Endothelial cell of umbilical vein (primary cell): ENCODE results near the gene FAM151B. TPM values are rescaled to one million over a fixed set of nuclear protein-coding genes. Genes with fewer than 3 reads are reported as not detected.

Source experiments
- BruUV-seq: library from RNA; stranded (reverse); fragments of 400-500 nt; replicated peaks from 2 replicates; lab custom pipeline; 2021; lab: Mats Ljungman, UMichigan
- CTCF ChIA-PET: fragments of 300-600, 350-600 bp; sonication (Branson Sonifier 250); formaldehyde crosslinking; loops from one replicate; lab custom pipeline; 2021; ENCODE audit warnings: antibody characterized with exemption, inconsistent platforms; lab: Charles Lee
- POLR2A ChIA-PET: fragments of 300-600, 350-600 bp; sonication (Branson Sonifier 250); formaldehyde crosslinking; loops from one replicate; lab custom pipeline; 2021; ENCODE audit warnings: antibody characterized with exemption, inconsistent platforms; lab: Charles Lee
- DNase-seq: peaks from one replicate; pipeline ENCODE4 v3.0.0-alpha.2; 2011; ENCODE audit warnings: low read depth, low spot score
- FAIRE-seq: peaks from 2 replicates; lab custom pipeline; 2011; peaks lifted over from hg19 to GRCh38; lab: Jason Lieb, UNC
- H2AFZ ChIP-seq: 2 replicates; pipeline ENCODE4 v1.6.0; 2012; ENCODE audit warnings: low read depth, low read length, control low read depth, inconsistent platforms
- H3K27ac ChIP-seq: 2 replicates; pipeline ENCODE4 v1.5.1; 2011; ENCODE audit warnings: low read depth, mild to moderate bottlenecking, control low read depth, low read length, moderate library complexity; ENCODE audit not compliant: insufficient read depth
- H3K27me3 ChIP-seq, 2 experiments: 2 replicates each; pipeline versions ENCODE4 v1.6.0 to v1.6.1; 2011; ENCODE audit warnings: low read length in 2 of 2, mixed read lengths in 1 of 2; ENCODE audit not compliant: control insufficient read depth in 2 of 2, insufficient read depth in 2 of 2
- H3K36me3 ChIP-seq, 2 experiments: 2 replicates in 1 of 2; 3 replicates in 1 of 2; pipeline ENCODE4 v1.5.1; 2011; ENCODE audit warnings: low read length in 2 of 2, mild to moderate bottlenecking in 1 of 2, moderate library complexity in 1 of 2; ENCODE audit not compliant: control insufficient read depth in 2 of 2, insufficient read depth in 2 of 2; ENCODE audit errors: extremely low read depth in 1 of 2
- H3K4me1 ChIP-seq: 3 replicates; pipeline ENCODE4 v1.5.1; 2011; ENCODE audit warnings: mild to moderate bottlenecking, low read length; ENCODE audit not compliant: control insufficient read depth, insufficient read depth; ENCODE audit errors: extremely low read depth
- H3K4me2 ChIP-seq: 2 replicates; pipeline ENCODE4 v1.6.1; 2011; ENCODE audit warnings: low read length, control low read depth, mixed read lengths; ENCODE audit not compliant: insufficient read depth
- H3K4me3 ChIP-seq, 3 experiments: fragments of 200-600 bp in 1 of 3; sonication (generic), shearing (Covaris generic) in 1 of 3; replicated peaks in 1 of 3; 2 replicates each; pipeline ENCODE4 v1.5.1; 2011 to 2016; ENCODE audit warnings: control low read depth in 3 of 3, low read length in 3 of 3, mild to moderate bottlenecking in 2 of 3, inconsistent platforms in 1 of 3, low read depth in 1 of 3, moderate library complexity in 1 of 3; ENCODE audit not compliant: insufficient read depth in 1 of 3
- H3K79me2 ChIP-seq: 2 replicates; pipeline ENCODE4 v1.6.0; 2012; ENCODE audit warnings: low read length, inconsistent platforms; ENCODE audit not compliant: control insufficient read depth, insufficient read depth
- H3K9ac ChIP-seq: replicated peaks from 2 replicates; pipeline ENCODE3; 2011; ENCODE audit warnings: low read length, control low read depth; ENCODE audit not compliant: insufficient read depth; ENCODE audit errors: extremely low read depth
- H3K9me1 ChIP-seq: replicated peaks from 3 replicates; pipeline ENCODE4 v1.6.0; 2011; ENCODE audit warnings: mild to moderate bottlenecking, low read length; ENCODE audit not compliant: control insufficient read depth, insufficient read depth; ENCODE audit errors: extremely low read depth
- H3K9me3 ChIP-seq: replicated peaks from 2 replicates; pipeline ENCODE4 v1.5.1; 2012; ENCODE audit warnings: low read length, inconsistent platforms; ENCODE audit not compliant: control insufficient read depth, insufficient read depth
- H4K20me1 ChIP-seq: replicated peaks from 2 replicates; pipeline ENCODE3; 2011; ENCODE audit warnings: mild to moderate bottlenecking, low read length; ENCODE audit not compliant: control insufficient read depth, insufficient read depth; ENCODE audit errors: extremely low read depth
- CTCF ChIP-seq, 2 donors: IDR thresholded peaks; 1 replicate in 1 of 2; 2 replicates in 1 of 2; pipeline ENCODE4 v1.5.1; 2011; ENCODE audit warnings: low read length in 2 of 2, mild to moderate bottlenecking in 2 of 2, moderate library complexity in 2 of 2, control low read depth in 1 of 2, inconsistent platforms in 1 of 2, low read depth in 1 of 2; ENCODE audit not compliant: insufficient read depth in 1 of 2; ENCODE audit errors: extremely low read depth in 1 of 2
- EZH2 ChIP-seq: IDR thresholded peaks from 2 replicates; pipeline ENCODE4 v1.6.1; 2012; ENCODE audit warnings: borderline replicate concordance, low read depth, mild to moderate bottlenecking, moderate library complexity, low read length, inconsistent platforms; ENCODE audit not compliant: severe bottlenecking
- FOS ChIP-seq: IDR thresholded peaks from 2 replicates; pipeline ENCODE4 v1.6.1; 2011; ENCODE audit warnings: mild to moderate bottlenecking, low read length, moderate library complexity, borderline replicate concordance; ENCODE audit not compliant: insufficient read depth
- GATA2 ChIP-seq: IDR thresholded peaks from 2 replicates; pipeline ENCODE4 v1.7.0; 2011; ENCODE audit warnings: low read depth, mild to moderate bottlenecking, moderate library complexity, mixed read lengths, low read length; ENCODE audit not compliant: insufficient read length, insufficient read depth
- JUN ChIP-seq: IDR thresholded peaks from 2 replicates; pipeline ENCODE4 v1.6.1; 2011; ENCODE audit warnings: borderline replicate concordance, low read depth; ENCODE audit not compliant: insufficient read length, insufficient read depth
- MAX ChIP-seq: IDR thresholded peaks from 2 replicates; pipeline ENCODE4 v1.6.1; 2011; ENCODE audit not compliant: insufficient read depth, insufficient read length
- MYC ChIP-seq: IDR thresholded peaks from one replicate; pipeline ENCODE4 v1.6.1; 2011; ENCODE audit warnings: mild to moderate bottlenecking, low read depth, low read length
- POLR2A ChIP-seq: IDR thresholded peaks from 2 replicates; pipeline ENCODE4 v1.6.1; 2012; ENCODE audit warnings: low read depth, mild to moderate bottlenecking, control low read depth, low read length
- POLR2AphosphoS5 ChIP-seq: IDR thresholded peaks from 2 replicates; pipeline ENCODE4 v1.6.1; 2012; ENCODE audit warnings: low read depth, mild to moderate bottlenecking, control low read depth, low read length, moderate library complexity; ENCODE audit not compliant: insufficient read depth
- dilution Hi-C: fragments of 300-500 bp; cut with MboI; formaldehyde crosslinking; loops from one replicate; pipeline ENCODE4 v1.15.0; 2019; ENCODE audit warnings: low sequenced_read_pairs; ENCODE audit not compliant: extremely low pct_ligation_motif_present
- intact Hi-C: fragments of 100-400 bp; cut with micrococcal nuclease; formaldehyde crosslinking; loops from one replicate; pipeline ENCODE4 v1.10.0; 2022
- polyA plus RNA-seq, 4 experiments: library from polyadenylated mRNA; depleted of rRNA in 3 of 4; stranded (reverse) in 3 of 4; unstranded in 1 of 4; fragments of >200 nt; gene quantifications; 2 replicates each; pipeline versions ENCODE4 v1.2.1 to v1.2.3, GENCODE V29; 2011 to 2012; ENCODE audit warnings: missing spikeins in 1 of 4
- total RNA-seq: library from RNA; stranded (reverse); gene quantifications from 2 replicates; pipeline ENCODE4 v1.2.3, GENCODE V29; 2021

The FAM151B gene
- total and polyA plus RNA-seq, 2 donors (not counting 3 experiments of a cell fraction or from before 2014, with no cell fraction given), result 0.91 to 2.6 TPM

GRCh38 chr5:80559244-80559643 is 71.3 kb downstream of the FAM151B start:
- Histone ChIP-seq H3K9me1 (no peaks in the 10 kb centered on the region), H4K20me1 (no peaks in the 10 kb centered on the region), H3K4me2 (no peak overlapping the region), H3K79me2 (no peaks in the 10 kb centered on the region), H3K27me3 (peaks cover 9 to 39% of the 10 kb centered on the region in 2 experiments), H3K4me3 (no peak overlapping the region), H2AFZ (no peak overlapping the region), H3K9ac (no peak overlapping the region), H3K27ac (no peak overlapping the region), H3K9me3 (no peaks in the 10 kb centered on the region), H3K36me3 (no peaks in the 10 kb centered on the region), H3K4me1 (no peaks in the 10 kb centered on the region)
- intact Hi-C loops, result no loop called here
- BruUV-seq, result no TSS peak
- CTCF ChIA-PET, result no interaction called here
- POLR2A ChIA-PET, result no interaction called here
- dilution Hi-C loops, result no loop called here
- FAIRE-seq (no peak), DNase-seq (no peak)
- TF ChIP-seq MAX, result no peak
- TF ChIP-seq FOS, result no peak
- no peak for TF ChIP-seq POLR2AphosphoS5
- no peak for TF ChIP-seq EZH2
- no peak for TF ChIP-seq GATA2
- TF ChIP-seq POLR2A, result no peak

GRCh38 chr5:80565330-80565729 is 77.4 kb downstream of the FAM151B start:
- Histone ChIP-seq H3K4me1 (no peaks in the 10 kb centered on the region), H2AFZ (no peak overlapping the region), H3K4me3 (no peak overlapping the region), H3K9me1 (no peaks in the 10 kb centered on the region), H4K20me1 (no peaks in the 10 kb centered on the region), H3K36me3 (no peaks in the 10 kb centered on the region), H3K4me2 (no peak overlapping the region), H3K9me3 (no peaks in the 10 kb centered on the region), H3K9ac (no peak overlapping the region), H3K27me3 (peaks cover 16 to 53% of the 10 kb centered on the region in 2 experiments), H3K79me2 (no peaks in the 10 kb centered on the region), H3K27ac (no peak overlapping the region)
- intact Hi-C loops (no loop called here), dilution Hi-C loops (no loop called here)
- DNase-seq (no peak), FAIRE-seq (no peak)
- no TSS peak for BruUV-seq
- TF ChIP-seq EZH2 (no peak), FOS (no peak), CTCF (IDR thresholded peaks at IDR 0.05; ENCODE audit: extremely low read depth in 1 of 2, insufficient read depth in 1 of 2, low read depth in 1 of 2, low read length in 2 of 2) (no peak), MAX (no peak), GATA2 (no peak), POLR2AphosphoS5 (no peak), JUN (no peak), POLR2A (no peak), MYC (no peak)
- ChIA-PET CTCF (no interaction called here), POLR2A (no interaction called here)
